Measurements from ENCODE around the gene PPIL1.

DNA sequence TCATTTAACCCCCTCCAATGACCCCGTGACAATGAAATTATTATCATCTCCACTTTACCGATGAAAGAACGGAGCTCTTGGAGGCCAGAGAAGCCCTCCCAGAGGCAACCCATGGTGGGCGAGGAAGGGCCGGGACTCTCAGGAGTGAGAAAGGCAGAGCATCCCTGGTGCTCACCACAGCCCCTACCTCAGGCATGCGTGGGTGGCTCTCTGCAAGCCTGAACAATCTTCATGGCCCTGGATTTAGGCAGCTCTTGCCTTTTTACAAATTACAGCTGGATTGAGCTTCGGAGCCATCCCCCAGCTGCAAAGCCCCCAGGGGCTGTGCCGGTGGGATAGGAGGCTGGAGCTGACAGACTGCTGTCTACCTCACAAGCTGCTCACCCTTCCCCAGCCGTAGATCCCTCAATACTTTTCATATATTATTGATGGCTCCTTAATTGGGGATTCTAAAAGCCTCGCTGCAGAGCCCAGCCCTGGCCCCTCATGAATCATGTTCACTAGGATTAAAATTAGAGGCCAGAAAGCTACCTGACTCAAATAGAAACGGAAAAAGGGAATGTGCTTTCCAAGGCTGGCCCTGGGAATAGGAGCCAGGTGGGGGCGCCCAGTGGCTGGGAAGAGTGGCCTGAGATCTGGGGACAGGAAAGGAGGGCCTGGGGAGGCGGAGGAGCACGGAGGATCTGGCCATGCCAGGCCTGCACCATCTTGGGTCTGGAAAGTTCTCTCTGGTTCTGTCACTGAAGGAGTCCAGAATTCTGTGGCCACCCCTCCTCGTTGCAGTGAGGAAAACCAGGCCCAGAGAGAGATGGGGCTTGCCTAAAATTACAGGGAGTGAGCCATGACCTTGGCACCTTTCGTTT is 64.4 kb downstream of the PPIL1 start:
- TF ChIP-seq GATA3 (IDR thresholded peaks at IDR 0.05; ENCODE audit: low read depth, low read length) (no peak), GATA2 (IDR thresholded peaks at IDR 0.05; ENCODE audit: low read depth, low read length) (no peak)
